Aorta (tissue), 5 donors: Measurements from ENCODE around the gene SLC5A10. TPM values are rescaled to one million over a fixed set of nuclear protein-coding genes. Genes with fewer than 3 reads are reported as not detected.

ENCODE experiments used
- ATAC-seq: fragments of 200-7000 bp; cut with Tn5 transposase; one replicate; pipeline ENCODE4 v1.9.1; 2022; ENCODE audit warnings: moderate library complexity; ENCODE audit not compliant: low FRiP score
- DNase-seq, 2 donors: peaks; one replicate each; pipeline ENCODE4 v3.0.0-alpha.2; 2020
- H3K27ac ChIP-seq, 2 donors: one replicate each; pipeline ENCODE4 v1.5.1; 2013; ENCODE audit warnings: low read length in 2 of 2, mild to moderate bottlenecking in 2 of 2, moderate library complexity in 2 of 2, control low read depth in 1 of 2, inconsistent platforms in 1 of 2, low read depth in 1 of 2
- H3K27me3 ChIP-seq, 2 donors: one replicate each; pipeline ENCODE4 v1.6.1; 2013; ENCODE audit warnings: control low read depth in 1 of 2, low read length in 1 of 2, mild to moderate bottlenecking in 1 of 2, moderate library complexity in 1 of 2; ENCODE audit not compliant: insufficient read depth in 2 of 2, control insufficient read depth in 1 of 2
- H3K36me3 ChIP-seq, 2 donors: one replicate each; pipeline ENCODE4 v1.6.1; 2013; ENCODE audit warnings: control low read depth in 1 of 2, low read length in 1 of 2, mild to moderate bottlenecking in 1 of 2; ENCODE audit not compliant: insufficient read depth in 2 of 2, control insufficient read depth in 1 of 2
- H3K4me1 ChIP-seq, 2 donors: one replicate each; pipeline ENCODE4 v1.6.1; 2013; ENCODE audit warnings: low read length in 2 of 2, control low read depth in 1 of 2, mild to moderate bottlenecking in 1 of 2, moderate library complexity in 1 of 2; ENCODE audit not compliant: insufficient read depth in 2 of 2, control insufficient read depth in 1 of 2
- H3K4me3 ChIP-seq, 2 donors: one replicate each; pipeline ENCODE4 v1.5.1; 2013; ENCODE audit warnings: low read length in 2 of 2, control low read depth in 1 of 2, mild to moderate bottlenecking in 1 of 2
- H3K9me3 ChIP-seq: one replicate; pipeline ENCODE4 v1.6.1; 2013; ENCODE audit warnings: mild to moderate bottlenecking, low read length; ENCODE audit not compliant: control insufficient read depth
- WGBS, 2 donors: extraction: QIAGEN DNeasy Blood & Tissue Kit; methylation state at CpG; one replicate each; pipeline ENCODE4 v1.1.7; 2013; 5-methylcytosine and 5-hydroxymethylcytosine counted together
- intact Hi-C, 2 donors: fragments of 100-400 bp; cut with DNase I; formaldehyde crosslinking; loops; one replicate each; pipeline versions ENCODE4 v1.14.2 to v1.15.0; 2022
- polyA plus RNA-seq, 2 donors: library from polyadenylated mRNA; stranded (reverse); fragments of 200-250 nt; gene quantifications; one replicate each; pipeline ENCODE4 v1.2.3, GENCODE V29; 2013
- total RNA-seq, 2 donors: library from RNA; stranded (reverse); fragmentation: NEBNext Ultra II Directional; extraction: Animal tissue kit (Norgen Biotek cat#: 25700); gene quantifications; one replicate each; pipeline ENCODE4 v1.2.1, GENCODE V29; 2021
- donor health status: healthy with polysubstance abuse.
- donor health status: Bipolar disorder and iron deficiency.
- donor health status: DM: no; HTN: no; CAD: no.
- donor health status: DM: no; HTN: no; CAD: no.
- donor health status: DM: yes; HTN: yes; CAD: no.

The SLC5A10 gene
- total and polyA plus RNA-seq, 4 donors = 0.23 TPM; not detected in 3

DNA sequence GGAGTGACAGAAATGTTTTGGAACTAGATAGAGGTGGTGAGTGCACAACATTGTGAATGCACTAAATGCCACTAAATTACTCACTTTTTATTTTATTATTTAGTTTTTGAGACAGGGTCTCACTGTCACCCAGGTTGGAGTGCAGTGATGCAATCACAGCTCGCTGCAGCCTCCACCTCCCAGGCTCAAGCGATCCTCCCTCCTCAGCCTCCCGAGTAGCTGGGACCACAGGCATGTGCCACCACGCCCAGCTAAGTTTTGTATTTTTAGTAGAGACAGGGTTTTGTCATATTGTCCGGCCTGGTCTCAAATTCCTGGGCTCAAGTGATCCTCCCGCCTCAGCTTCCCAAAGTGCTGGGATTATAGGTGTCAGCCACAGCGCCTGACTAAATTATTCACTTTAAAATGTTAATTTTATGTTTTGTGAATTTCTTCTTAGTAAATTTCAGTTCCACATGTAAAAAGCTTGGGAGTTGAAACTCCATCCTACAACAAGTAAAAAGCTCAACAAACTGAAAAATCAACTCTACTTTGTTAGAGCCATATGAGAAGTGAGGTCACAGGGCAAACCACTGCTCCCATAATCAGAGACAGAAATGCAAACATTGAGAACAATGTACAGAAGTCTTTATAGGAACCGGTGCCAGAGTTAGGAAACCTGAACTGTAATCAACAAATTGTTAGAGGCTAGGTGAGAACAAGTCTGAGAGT, 13.8 kb upstream of the SLC5A10 start:
- ATAC-seq = no peak
- no peaks in the 10 kb centered on the region for H3K4me1 ChIP-seq
- H3K27me3 ChIP-seq = no peaks in the 10 kb centered on the region
- H3K9me3 ChIP-seq = no peaks in the 10 kb centered on the region
- intact Hi-C loops = no loop called here
- 79 to 86% methylated on average over 8 of the region's 8 CpGs for WGBS, 2 donors
- no peak overlapping the region for H3K4me3 ChIP-seq
- no peak overlapping the region for H3K27ac ChIP-seq
- DNase-seq = no peak
- no peaks in the 10 kb centered on the region for H3K36me3 ChIP-seq

- intact Hi-C loops = no loop called here
- H3K4me3 ChIP-seq = no peak overlapping the region
- ATAC-seq = no peak
- H3K36me3 ChIP-seq = no peaks in the 10 kb centered on the region
- H3K27ac ChIP-seq = no peak overlapping the region
- H3K27me3 ChIP-seq = no peaks in the 10 kb centered on the region
- 60 to 63% methylated on average over 2 of the region's 2 CpGs for WGBS, 2 donors
- no peaks in the 10 kb centered on the region for H3K4me1 ChIP-seq
- DNase-seq = no peak
- no peaks in the 10 kb centered on the region for H3K9me3 ChIP-seq
These were observed 13.3 kb upstream of the SLC5A10 start for GRCh38 chr17:18938692-18939023.

GRCh38 chr17:18944646-18945045, 7.3 kb upstream of the SLC5A10 start:
- no peak for DNase-seq
- intact Hi-C loops = no loop called here
- Histone ChIP-seq H3K27ac (no peak overlapping the region), H3K27me3 (no peaks in the 10 kb centered on the region), H3K36me3 (no peaks in the 10 kb centered on the region), H3K4me3 (no peak overlapping the region), H3K4me1 (no peaks in the 10 kb centered on the region), H3K9me3 (peaks cover 1% of the 10 kb centered on the region)
- WGBS, 2 donors = 65 to 66% methylated on average over 5 of the region's 5 CpGs
- no peak for ATAC-seq

GRCh38 chr17:18946536-18946935, 5.4 kb upstream of the SLC5A10 start:
- H3K4me3 ChIP-seq = no peak overlapping the region
- H3K36me3 ChIP-seq = no peaks in the 10 kb centered on the region
- ATAC-seq = no peak
- no peaks in the 10 kb centered on the region for H3K4me1 ChIP-seq
- H3K9me3 ChIP-seq = peaks cover 1% of the 10 kb centered on the region
- 69 to 74% methylated on average over 2 of the region's 2 CpGs for WGBS, 2 donors
- no peaks in the 10 kb centered on the region for H3K27me3 ChIP-seq
- no peak overlapping the region for H3K27ac ChIP-seq
- intact Hi-C loops = no loop called here
- DNase-seq = no peak

DNA sequence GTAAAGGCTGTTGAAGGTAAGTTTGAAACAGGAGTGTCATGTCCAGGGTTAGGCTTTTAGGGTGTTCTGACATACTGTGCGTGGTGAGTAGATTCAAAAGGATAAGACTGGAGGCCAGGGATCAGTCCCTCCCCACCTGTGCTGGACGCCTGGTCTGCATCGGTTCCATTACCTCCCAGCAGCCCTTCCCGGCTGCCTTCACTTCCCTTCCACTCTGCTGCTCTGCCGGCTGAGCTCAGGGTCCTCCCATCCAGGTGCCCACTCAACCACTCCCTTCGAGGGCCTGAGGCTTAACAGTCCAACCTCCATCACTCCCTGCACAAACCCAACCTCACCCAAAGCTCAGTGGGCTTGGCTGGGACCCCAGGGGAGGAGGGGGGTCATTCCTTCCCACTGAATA, 4.1 kb upstream of the SLC5A10 start:
- Histone ChIP-seq H3K4me3 (no peak overlapping the region), H3K27me3 (no peaks in the 10 kb centered on the region), H3K27ac (no peak overlapping the region), H3K4me1 (no peaks in the 10 kb centered on the region), H3K9me3 (peaks cover 1% of the 10 kb centered on the region), H3K36me3 (no peaks in the 10 kb centered on the region)
- ATAC-seq (no peak), DNase-seq (peak in 1 of 2 donors; percentile 61)
- WGBS, 2 donors = 75 to 82% methylated on average over 6 of the region's 6 CpGs
- intact Hi-C loops = no loop called here

GRCh38 chr17:18948476-18949006, 3.4 kb upstream of the SLC5A10 start:
- Histone ChIP-seq H3K9me3 (peaks cover 1% of the 10 kb centered on the region), H3K36me3 (no peaks in the 10 kb centered on the region), H3K27ac (no peak overlapping the region), H3K4me1 (no peaks in the 10 kb centered on the region), H3K27me3 (no peaks in the 10 kb centered on the region), H3K4me3 (no peak overlapping the region)
- intact Hi-C loops = no loop called here
- DNase-seq (peak in 1 of 2 donors; percentile 51), ATAC-seq (peak; percentile 12)
- 85 to 90% methylated on average over 8 of the region's 8 CpGs for WGBS, 2 donors

- H3K36me3 ChIP-seq = no peaks in the 10 kb centered on the region
- ATAC-seq (no peak), DNase-seq (peak in 1 of 2 donors; percentile 58)
- no peak overlapping the region for H3K27ac ChIP-seq
- no peak overlapping the region for H3K4me3 ChIP-seq
- no peaks in the 10 kb centered on the region for H3K4me1 ChIP-seq
- intact Hi-C loops = no loop called here
- peaks cover 1% of the 10 kb centered on the region for H3K9me3 ChIP-seq
- H3K27me3 ChIP-seq = no peaks in the 10 kb centered on the region
- WGBS, 2 donors = 75 to 77% methylated on average over 6 of the region's 6 CpGs
These were observed 2.4 kb upstream of the SLC5A10 start for GRCh38 chr17:18949566-18949965.

GRCh38 chr17:18950346-18950745, 1.6 kb upstream of the SLC5A10 start:
- Histone ChIP-seq H3K9me3 (no peaks in the 10 kb centered on the region), H3K36me3 (no peaks in the 10 kb centered on the region), H3K27me3 (no peaks in the 10 kb centered on the region), H3K27ac (no peak overlapping the region), H3K4me3 (no peak overlapping the region), H3K4me1 (no peaks in the 10 kb centered on the region)
- 64 to 73% methylated on average over 4 of the region's 4 CpGs for WGBS, 2 donors
- intact Hi-C loops = loop anchor here in 1 of 2 donors (10.0 kb wide), 1 partner anchor 74 kb away; no protein-coding TSS in a partner anchor
- no peak for ATAC-seq
- no peak for DNase-seq
